MCF 10A (cell line): Measurements from ENCODE around the gene MTARC2. TPM values are rescaled to one million over a fixed set of nuclear protein-coding genes. Genes with fewer than 3 reads are reported as not detected.

Experiments used
- BruUV-seq: library from RNA; stranded (reverse); fragments of 400-500 nt; replicated peaks from 2 replicates; lab custom pipeline; 2021; lab: Mats Ljungman, UMichigan
- CTCF ChIA-PET: fragments of 300-600 bp; sonication (Branson Sonifier 250); formaldehyde crosslinking; extraction: SDS; loops from one replicate; lab custom pipeline; 2021; ENCODE audit warnings: antibody characterized with exemption, inconsistent platforms; lab: Yijun Ruan, JAX
- POLR2A ChIA-PET: fragments of 300-600, 350-650 bp; sonication (Branson Sonifier 250); formaldehyde crosslinking; extraction: SDS; loops from one replicate; lab custom pipeline; 2020; ENCODE audit warnings: antibody characterized with exemption, inconsistent platforms; lab: Yijun Ruan, JAX
- DNase-seq: peaks from one replicate; pipeline ENCODE4 v3.0.0-alpha.2; 2018; ENCODE audit not compliant: unreplicated experiment
- H3K27ac Mint-ChIP-seq: one replicate; pipeline ENCODE4 v1.8.0; 2022; ENCODE audit warnings: mild to moderate bottlenecking, low read depth, mixed read lengths; ENCODE audit not compliant: unreplicated experiment
- H3K27me3 Mint-ChIP-seq: one replicate; pipeline ENCODE4 v1.8.0; 2022; ENCODE audit warnings: mixed read lengths; ENCODE audit not compliant: insufficient read depth, unreplicated experiment
- H3K36me3 Mint-ChIP-seq: one replicate; pipeline ENCODE4 v1.8.0; 2022; ENCODE audit warnings: mild to moderate bottlenecking, moderate library complexity, mixed read lengths; ENCODE audit not compliant: insufficient read depth, unreplicated experiment
- H3K4me1 Mint-ChIP-seq: one replicate; pipeline ENCODE4 v1.8.0; 2022; ENCODE audit warnings: mixed read lengths; ENCODE audit not compliant: insufficient read depth, unreplicated experiment
- H3K4me3 Mint-ChIP-seq: one replicate; pipeline ENCODE4 v1.8.0; 2022; ENCODE audit warnings: mild to moderate bottlenecking, moderate library complexity, mixed read lengths; ENCODE audit not compliant: unreplicated experiment
- H3K9me3 Mint-ChIP-seq: one replicate; pipeline ENCODE4 v1.8.0; 2022; ENCODE audit warnings: mixed read lengths; ENCODE audit not compliant: unreplicated experiment
- CTCF ChIP-seq: fragments of 200-600 bp; IDR thresholded peaks from one replicate; pipeline ENCODE4 v1.8.0; 2022; ENCODE audit warnings: antibody characterized with exemption, mild to moderate bottlenecking; ENCODE audit not compliant: unreplicated experiment
- intact Hi-C: fragments of 100-400 bp; cut with micrococcal nuclease; formaldehyde crosslinking; loops from 2 replicates; pipeline ENCODE4 v1.14.1; 2022
- total RNA-seq: library from RNA; stranded (reverse); gene quantifications from 2 replicates; pipeline ENCODE4 v1.2.3, GENCODE V29; 2022

Gene MTARC2
- total RNA-seq, 1 experiment from 2014 or later, result 5.2 TPM

- no peaks in the 10 kb centered on the region for H3K4me1 Mint-ChIP-seq
- ChIA-PET POLR2A (no interaction called here), CTCF (interaction anchor here (4.6 to 7.9 kb wide), 2 partner anchors 20 to 21 kb away, joined by 31 to 95 read pairs; no protein-coding TSS in a partner anchor)
- intact Hi-C loops, result no loop called here
- H3K9me3 Mint-ChIP-seq, result no peaks in the 10 kb centered on the region
- TF ChIP-seq CTCF, result no peak
- H3K27me3 Mint-ChIP-seq, result peaks cover 6% of the 10 kb centered on the region
- no peak overlapping the region for H3K27ac Mint-ChIP-seq
- BruUV-seq, result no TSS peak
- no peaks in the 10 kb centered on the region for H3K36me3 Mint-ChIP-seq
- H3K4me3 Mint-ChIP-seq, result no peak overlapping the region
- no peak for DNase-seq
Observed at GRCh38 chr1:220755309-220755708, 7.2 kb downstream of the MTARC2 start.

- intact Hi-C loops, result no loop called here
- ChIA-PET CTCF (interaction anchor here (0.6 to 7.9 kb wide), 7 partner anchors 15 to 539 kb away, joined by 3 to 95 read pairs (median 4); no protein-coding TSS in a partner anchor), POLR2A (interaction anchor here (2.1 kb wide), 1 partner anchor 9 kb away, joined by 7 read pairs; the partner anchor contains the start of gene MTARC2)
- TF ChIP-seq CTCF, result no peak
- Mint-ChIP-seq H3K27ac (no peak overlapping the region), H3K27me3 (peaks cover 6% of the 10 kb centered on the region), H3K4me1 (no peaks in the 10 kb centered on the region), H3K36me3 (no peaks in the 10 kb centered on the region), H3K4me3 (no peak overlapping the region), H3K9me3 (no peaks in the 10 kb centered on the region)
- no peak for DNase-seq
- no TSS peak for BruUV-seq
Observed at GRCh38 chr1:220757441-220757840, 9.3 kb downstream of the MTARC2 start.

GRCh38 chr1:220759147-220759546 lies 11.0 kb downstream of the MTARC2 start:
- CTCF ChIA-PET, result interaction anchor here (0.7 to 7.9 kb wide), 4 partner anchors 10 to 478 kb away, joined by 3 to 95 read pairs (median 20); no protein-coding TSS in a partner anchor

More at GRCh38 chr1:220759147-220759546, 11.0 kb downstream of the MTARC2 start:
- H3K4me1 Mint-ChIP-seq, result no peaks in the 10 kb centered on the region
- no peaks in the 10 kb centered on the region for H3K9me3 Mint-ChIP-seq
- TF ChIP-seq CTCF, result no peak
- POLR2A ChIA-PET, result interaction anchor here (1.5 kb wide), 1 partner anchor 12 kb away, joined by 8 read pairs; the partner anchor contains the start of gene MTARC2
- intact Hi-C loops, result no loop called here
- H3K27ac Mint-ChIP-seq, result no peak overlapping the region
- DNase-seq, result no peak
- no TSS peak for BruUV-seq
- no peaks in the 10 kb centered on the region for H3K36me3 Mint-ChIP-seq
- peaks cover 6% of the 10 kb centered on the region for H3K27me3 Mint-ChIP-seq
- no peak overlapping the region for H3K4me3 Mint-ChIP-seq
